AG08396 (cell line): Measurements from ENCODE around the gene TENT4A.
A peak's percentile ranks its signal among the peaks of the same experiment; 100 is the strongest.
"Not testable (repeated sequence)": the region's sequence is repeated elsewhere in the genome, so short reads cannot be mapped to it uniquely, and the experiment has no call there.

Experiments used
- DNase-seq: peaks from one replicate; pipeline ENCODE4 v3.0.0; 2012; ENCODE audit warnings: low spot score, mixed read lengths

Gene TENT4A

DNA sequence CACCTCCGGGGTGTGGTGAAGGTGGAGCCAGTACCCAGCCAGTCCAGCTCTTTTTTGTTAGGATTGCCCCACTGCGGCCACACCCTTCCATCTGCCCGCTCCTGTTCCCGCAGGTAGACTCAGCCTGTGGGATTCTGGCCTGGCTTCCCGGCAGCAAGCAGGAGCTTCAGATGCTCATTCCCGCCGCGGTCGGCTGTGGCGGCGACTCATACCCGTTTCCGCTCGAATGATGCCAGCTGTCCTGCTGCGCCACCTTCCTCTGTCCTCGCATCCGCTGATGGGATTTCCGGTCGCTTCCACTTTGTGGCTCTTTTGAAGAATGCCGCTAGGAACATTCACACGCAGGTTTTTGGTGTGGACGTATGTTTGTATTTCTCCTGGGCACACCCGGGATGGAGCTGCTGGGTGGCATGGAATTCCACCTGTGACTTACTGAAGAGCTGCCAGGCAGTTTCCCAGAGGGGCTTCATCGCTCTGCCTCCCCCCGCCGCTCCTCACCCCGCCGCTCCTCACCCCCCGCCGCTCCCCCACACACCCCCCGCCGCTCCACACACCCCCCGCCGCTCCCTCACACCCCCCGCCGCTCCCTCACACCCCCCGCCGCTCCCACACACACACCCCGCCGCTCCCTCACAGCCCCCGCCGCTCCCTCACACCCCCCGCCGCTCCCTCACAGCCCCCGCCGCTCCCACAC lies 60.3 kb downstream of the TENT4A start:
- DNase-seq: no peak

DNA sequence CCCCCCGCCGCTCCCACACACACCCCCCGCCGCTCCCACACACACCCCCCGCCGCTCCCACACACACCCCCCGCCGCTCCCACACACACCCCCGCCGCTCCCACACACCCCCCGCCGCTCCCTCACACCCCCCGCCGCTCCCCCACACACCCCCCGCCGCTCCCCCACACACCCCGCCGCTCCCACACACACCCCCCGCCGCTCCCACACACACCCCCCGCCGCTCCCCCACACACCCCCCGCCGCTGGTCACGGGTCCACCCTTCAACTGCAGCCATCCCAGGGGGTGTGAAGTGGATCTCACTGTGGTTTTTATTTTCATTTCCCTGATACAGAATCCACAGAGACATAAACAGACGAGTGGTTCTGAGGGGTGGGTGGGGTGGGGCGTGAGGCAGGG lies 61.0 kb downstream of the TENT4A start:
- not testable (repeated sequence) for DNase-seq

DNA sequence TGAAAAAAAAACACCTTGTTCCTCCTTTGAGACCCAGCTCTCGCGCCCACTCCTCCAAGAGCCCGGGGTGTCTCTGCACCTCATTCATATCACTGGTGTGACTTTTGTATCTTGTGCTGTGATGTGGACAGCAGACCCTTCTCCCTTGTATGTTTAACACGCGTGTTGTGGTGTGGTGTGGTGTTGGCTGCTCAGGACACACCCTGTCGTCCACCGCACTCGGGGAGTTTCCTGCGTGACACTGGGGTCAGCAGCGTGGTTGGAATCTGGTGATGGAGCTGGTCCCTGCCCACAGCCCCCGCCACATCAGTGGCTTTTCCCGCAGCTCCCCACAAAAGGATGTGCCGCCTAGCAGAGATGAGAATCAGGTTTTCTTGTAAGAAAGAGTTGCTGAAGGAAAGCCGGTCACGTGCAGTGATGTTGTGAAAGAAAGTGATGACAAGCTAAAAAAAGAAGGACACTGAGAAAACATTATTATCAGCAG lies 61.5 kb downstream of the TENT4A start:
- DNase-seq: no peak

GRCh38 chr5:6775571-6775970 lies 62.3 kb downstream of the TENT4A start:
- DNase-seq: no peak

- no peak for DNase-seq
These were observed 67.7 kb downstream of the TENT4A start for GRCh38 chr5:6780802-6781391.

- DNase-seq: peak; percentile 56
These were observed 68.5 kb downstream of the TENT4A start for GRCh38 chr5:6781716-6782115.

DNA sequence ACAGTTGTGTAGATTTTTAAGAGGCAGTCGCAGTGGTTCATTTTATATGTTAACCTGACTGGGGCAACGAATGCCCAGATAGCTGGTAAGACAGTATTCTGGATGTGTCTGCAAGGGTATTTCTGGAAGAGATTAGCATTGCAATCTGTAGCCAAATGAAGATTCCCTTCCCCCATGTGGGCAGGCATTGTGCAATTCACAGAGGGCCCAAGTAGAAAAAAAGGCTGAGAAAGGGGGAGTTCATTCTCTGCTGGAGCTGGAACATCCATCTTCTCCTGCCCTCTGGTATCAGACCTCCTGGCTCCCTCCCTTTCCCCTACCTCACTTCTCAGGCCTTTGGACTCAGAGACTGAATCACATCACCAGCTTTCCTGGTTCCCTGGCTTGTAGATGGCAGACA lies 70.6 kb downstream of the TENT4A start:
- no peak for DNase-seq

GRCh38 chr5:6784481-6784880 lies 71.2 kb downstream of the TENT4A start:
- DNase-seq: no peak

GRCh38 chr5:6785161-6785860 lies 72.1 kb downstream of the TENT4A start:
- DNase-seq: no peak

- DNase-seq: no peak
These were observed 72.6 kb downstream of the TENT4A start for GRCh38 chr5:6785861-6786180.

GRCh38 chr5:6786786-6787495 lies 73.7 kb downstream of the TENT4A start:
- DNase-seq: no peak

DNA sequence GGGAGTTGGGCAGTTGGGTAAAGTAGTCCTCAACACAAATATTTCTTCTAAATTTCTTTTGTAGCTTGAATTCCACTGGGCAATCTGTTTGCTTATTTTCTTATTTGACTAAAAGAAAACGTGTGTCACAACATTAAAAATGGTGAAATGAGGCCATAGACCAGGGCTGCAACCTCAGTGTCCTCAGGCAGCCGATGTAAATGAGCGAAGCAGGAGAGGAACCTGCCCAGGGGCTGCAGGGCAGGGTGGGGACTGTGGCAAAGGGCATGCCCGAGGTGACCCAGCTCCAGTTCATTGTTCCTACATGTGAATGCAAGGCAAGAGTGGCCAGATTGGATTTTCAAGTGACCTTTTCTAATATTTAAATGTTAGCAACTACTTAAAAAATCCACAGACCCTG lies 74.7 kb downstream of the TENT4A start:
- no peak for DNase-seq

DNA sequence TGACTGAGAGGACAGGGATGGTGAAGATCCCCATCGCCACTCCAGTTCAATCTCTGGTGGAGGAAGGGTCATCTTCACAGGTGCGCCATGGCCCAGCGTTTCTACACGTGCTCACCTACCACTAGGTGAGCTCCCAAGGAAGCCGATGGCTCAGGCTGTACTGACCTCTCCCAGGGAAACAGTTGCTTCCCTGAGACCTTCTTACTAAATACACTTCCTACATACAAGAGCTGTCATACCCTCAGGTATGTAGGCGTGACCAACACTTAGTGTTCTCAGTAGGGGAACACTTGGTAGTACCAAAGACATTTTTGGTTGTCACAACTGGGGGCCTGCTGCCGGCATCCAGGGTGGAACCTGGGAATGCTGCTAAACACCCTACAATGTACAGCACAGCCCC lies 75.2 kb downstream of the TENT4A start:
- no peak for DNase-seq

GRCh38 chr5:6788956-6789649 lies 75.9 kb downstream of the TENT4A start:
- DNase-seq: no peak

DNA sequence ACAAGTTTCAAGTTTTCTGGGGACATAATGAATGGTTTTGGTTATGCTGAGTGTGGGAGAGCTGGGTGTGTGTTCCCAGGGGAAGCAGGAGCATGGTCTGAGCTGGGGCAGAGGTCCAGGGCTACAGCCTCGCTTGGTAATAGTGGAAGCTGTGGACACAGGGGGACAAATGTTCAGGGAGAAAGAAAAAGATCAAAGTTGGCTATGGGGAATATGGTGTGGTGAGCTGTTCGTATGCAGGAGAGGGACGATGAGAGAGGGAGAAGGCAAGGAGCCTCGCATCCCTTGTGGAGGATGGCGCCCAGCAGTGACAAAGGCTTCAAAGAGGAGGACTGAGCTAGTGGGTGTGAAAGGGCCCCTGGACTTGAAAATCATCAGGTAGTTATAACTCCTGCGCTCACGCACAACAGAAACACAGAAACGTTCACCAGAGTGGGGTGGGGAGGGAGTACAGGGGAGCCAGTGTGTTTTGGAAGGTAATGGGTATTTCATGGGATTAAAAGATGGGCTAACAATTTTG lies 77.2 kb downstream of the TENT4A start:
- DNase-seq: no peak

DNA sequence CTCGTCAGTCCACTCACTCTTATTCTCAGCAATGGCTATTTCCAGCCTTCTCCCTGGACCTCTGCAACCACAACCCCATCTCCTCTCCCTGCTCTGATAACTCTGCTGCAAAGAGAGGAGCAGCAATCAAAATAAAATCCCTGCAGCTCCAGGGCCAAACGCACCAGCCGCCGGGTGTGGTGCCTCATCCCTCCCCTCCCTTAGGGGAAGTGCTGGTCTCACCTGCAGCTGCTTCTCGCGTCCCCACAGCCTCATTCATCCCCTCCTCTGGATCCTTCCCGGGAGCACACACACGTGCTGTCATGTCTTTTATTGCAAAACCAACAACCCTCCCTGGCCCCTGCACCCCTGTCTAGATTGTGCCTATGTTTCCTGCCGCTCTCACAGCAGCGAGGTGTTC lies 77.8 kb downstream of the TENT4A start:
- DNase-seq: no peak

DNA sequence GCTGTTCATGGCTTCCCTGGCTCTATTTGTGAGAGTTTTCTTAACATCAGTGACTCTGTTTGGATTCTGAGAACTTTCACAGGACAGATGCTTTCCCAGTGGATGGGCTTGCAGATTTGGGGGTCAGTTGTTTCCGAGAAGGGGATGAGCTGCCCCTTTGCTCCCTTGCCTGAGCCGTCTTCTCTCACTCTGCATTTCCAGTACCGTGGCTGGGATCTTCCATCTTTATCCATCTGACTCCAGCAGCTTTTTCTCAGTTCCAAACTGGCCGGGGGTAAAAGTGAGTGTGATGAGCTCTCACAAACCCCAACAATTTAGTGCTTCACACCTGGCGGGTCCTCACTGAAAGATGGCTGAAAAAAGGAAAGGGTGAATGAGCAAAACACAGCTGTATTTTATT lies 79.1 kb downstream of the TENT4A start:
- no peak for DNase-seq

- DNase-seq: no peak
These were observed 79.8 kb downstream of the TENT4A start for GRCh38 chr5:6792911-6793471.

DNA sequence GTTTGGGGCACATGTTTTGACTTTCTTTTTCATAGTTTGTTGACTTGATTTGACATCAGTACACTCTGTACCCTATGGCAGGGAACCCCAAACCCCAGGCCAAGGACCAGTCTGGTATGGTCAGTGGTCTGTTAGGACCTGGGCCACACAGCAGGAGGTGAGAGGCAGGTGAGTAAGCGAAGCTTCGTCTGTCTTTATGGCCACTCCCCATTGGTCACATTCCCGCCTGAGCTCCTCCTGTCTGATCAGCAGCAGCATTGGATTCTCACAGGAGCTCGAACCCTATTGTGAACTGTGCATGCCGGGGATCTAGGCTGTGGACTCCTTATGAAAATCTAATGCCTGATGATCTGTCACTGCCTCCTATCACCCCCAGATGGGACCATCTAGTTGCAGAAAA lies 88.0 kb downstream of the TENT4A start:
- no peak for DNase-seq

GRCh38 chr5:6803981-6804550 lies 90.8 kb downstream of the TENT4A start:
- no peak for DNase-seq

GRCh38 chr5:6804766-6805501 lies 91.7 kb downstream of the TENT4A start:
- DNase-seq: no peak
